PC-9 (cell line): Measurements from ENCODE around the gene PCBP2. TPM values are rescaled to one million over a fixed set of nuclear protein-coding genes. Genes with fewer than 3 reads are reported as not detected.
"Not testable (repeated sequence)": the region's sequence is repeated elsewhere in the genome, so short reads cannot be mapped to it uniquely, and the experiment has no call there.

Experiments used
- BruUV-seq: library from RNA; stranded (reverse); fragments of 400-500 nt; replicated peaks from 2 replicates; lab custom pipeline; 2021; lab: Mats Ljungman, UMichigan
- CTCF ChIA-PET: fragments of 300-600 bp; sonication (Branson Sonifier 250); formaldehyde crosslinking; loops from one replicate; lab custom pipeline; 2022; ENCODE audit warnings: antibody characterized with exemption; lab: Charles Lee
- POLR2A ChIA-PET: fragments of 300-600 bp; sonication (Branson Sonifier 250); formaldehyde crosslinking; loops from one replicate; lab custom pipeline; 2022; ENCODE audit warnings: antibody characterized with exemption; ENCODE audit not compliant: unreplicated experiment; lab: Charles Lee
- DNase-seq, 2 experiments: peaks; one replicate each; pipeline versions ENCODE4 v3.0.0 to v3.0.0-alpha.2; 2015 to 2022; ENCODE audit warnings: mixed read lengths in 1 of 2
- H2AFZ ChIP-seq: fragments of 200-600 bp; sonication (generic); 2 replicates; pipeline ENCODE4 v1.8.1; 2017; ENCODE audit warnings: antibody characterized with exemption
- H3F3A ChIP-seq: fragments of 200-600 bp; sonication (generic); 2 replicates; pipeline ENCODE4 v1.8.1; 2017; ENCODE audit warnings: antibody characterized with exemption, mild to moderate bottlenecking, low read depth; ENCODE audit not compliant: insufficient read depth
- H3K27ac ChIP-seq: fragments of 200-600 bp; sonication (generic); 2 replicates; pipeline ENCODE4 v1.6.1; 2016; ENCODE audit warnings: mixed run types
- H3K27me3 ChIP-seq: fragments of 200-600 bp; sonication (generic); 2 replicates; pipeline ENCODE4 v1.6.1; 2016; ENCODE audit warnings: low read depth, mixed run types; ENCODE audit not compliant: insufficient read depth
- H3K36me3 ChIP-seq: fragments of 200-600 bp; sonication (generic); 2 replicates; pipeline ENCODE4 v1.6.1; 2016; ENCODE audit warnings: low read depth, mixed run types
- H3K4me1 ChIP-seq: fragments of 200-600 bp; sonication (generic); replicated peaks from 2 replicates; pipeline ENCODE4 v1.6.1; 2016; ENCODE audit warnings: mixed run types; ENCODE audit not compliant: insufficient read depth
- H3K4me2 ChIP-seq: fragments of 200-600 bp; sonication (generic); 2 replicates; pipeline ENCODE4 v1.6.1; 2017; ENCODE audit warnings: mixed run types
- H3K4me3 ChIP-seq: fragments of 200-600 bp; sonication (generic); 2 replicates; pipeline ENCODE4 v1.6.1; 2016; ENCODE audit warnings: mixed run types
- H3K79me2 ChIP-seq: fragments of 200-600 bp; sonication (generic); 2 replicates; pipeline ENCODE4 v1.6.1; 2017; ENCODE audit warnings: low read depth, mixed run types
- H3K9me2 ChIP-seq: fragments of 200-600 bp; sonication (generic); 2 replicates; pipeline ENCODE4 v1.8.1; 2017; ENCODE audit warnings: mild to moderate bottlenecking; ENCODE audit not compliant: insufficient read depth
- H3K9me3 ChIP-seq: fragments of 200-600 bp; sonication (generic); 2 replicates; pipeline ENCODE4 v1.8.1; 2016; ENCODE audit warnings: low read depth; ENCODE audit not compliant: insufficient read depth
- H4K20me1 ChIP-seq: fragments of 200-600 bp; sonication (generic); 2 replicates; pipeline ENCODE4 v1.8.1; 2017; ENCODE audit not compliant: insufficient read depth
- CTCF ChIP-seq: fragments of 200-600 bp; sonication (generic); conservative IDR thresholded peaks from 2 replicates; pipeline ENCODE4 v1.6.1; 2017; ENCODE audit warnings: mixed run types, antibody characterized with exemption, mild to moderate bottlenecking, moderate library complexity
- EZH2 ChIP-seq: fragments of 200-600 bp; sonication (generic); IDR thresholded peaks from 2 replicates; pipeline ENCODE4 v1.8.0; 2017; ENCODE audit warnings: antibody characterized with exemption, low read depth
- intact Hi-C: fragments of 100-400 bp; cut with micrococcal nuclease; formaldehyde crosslinking; loops from one replicate; pipeline ENCODE4 v1.10.0; 2022; ENCODE audit not compliant: unreplicated experiment
- total RNA-seq: library from RNA; stranded (reverse); gene quantifications from 2 replicates; pipeline ENCODE4 v1.2.3, GENCODE V29; 2021

PCBP2 gene
- total RNA-seq, 1 experiment from 2014 or later, result 833 TPM

- H3K4me3 ChIP-seq, H3K4me2 ChIP-seq, BruUV-seq, H3K36me3 ChIP-seq, H2AFZ ChIP-seq, intact Hi-C loops, H3K27me3 ChIP-seq, DNase-seq, H3K9me2 ChIP-seq, H4K20me1 ChIP-seq, H3K27ac ChIP-seq, H3K9me3 ChIP-seq, H3K79me2 ChIP-seq: not testable (repeated sequence)
- ChIA-PET CTCF (interaction anchor here (0.6 to 0.7 kb wide), 3 partner anchors 23 to 64 kb away, joined by 3 to 9 read pairs (median 4); no protein-coding TSS in a partner anchor), POLR2A (interaction anchor here (0.6 to 0.7 kb wide), 2 partner anchors 17 to 76 kb away, joined by 4 to 6 read pairs; no protein-coding TSS in a partner anchor)
- Histone ChIP-seq H3K4me1 (peaks cover 21% of the 10 kb centered on the region), H3F3A (peaks cover 58% of the 10 kb centered on the region)
Measured at GRCh38 chr12:53417291-53417816, 34.5 kb upstream of the PCBP2 start.

GRCh38 chr12:53418221-53418620 lies 33.7 kb upstream of the PCBP2 start:
- H3K9me3 ChIP-seq, result no peaks in the 10 kb centered on the region
- ChIA-PET CTCF (interaction anchor here (0.6 kb wide), 2 partner anchors 81 to 96 kb away, joined by 3 read pairs; no protein-coding TSS in a partner anchor), POLR2A (interaction anchor here (0.6 to 0.8 kb wide), 3 partner anchors 35 to 93 kb away, joined by 3 to 15 read pairs (median 8); no protein-coding TSS in a partner anchor)
- no peaks in the 10 kb centered on the region for H3K79me2 ChIP-seq
- no peak overlapping the region for H3K4me3 ChIP-seq
- no peaks in the 10 kb centered on the region for H3K27me3 ChIP-seq
- no peaks in the 10 kb centered on the region for H3K9me2 ChIP-seq
- no TSS peak for BruUV-seq
- peaks cover 55% of the 10 kb centered on the region for H3F3A ChIP-seq
- H3K36me3 ChIP-seq, result peaks cover 6% of the 10 kb centered on the region; the same call in 1 of the 2 replicates
- H2AFZ ChIP-seq, result no peak overlapping the region
- H4K20me1 ChIP-seq, result no peaks in the 10 kb centered on the region
- intact Hi-C loops, result no loop called here
- H3K27ac ChIP-seq, result no peak overlapping the region
- H3K4me1 ChIP-seq, result peaks cover 21% of the 10 kb centered on the region
- no peak for TF ChIP-seq EZH2
- TF ChIP-seq CTCF, result no peak
- no peak for DNase-seq
- no peak overlapping the region for H3K4me2 ChIP-seq

GRCh38 chr12:53419756-53420155 lies 32.1 kb upstream of the PCBP2 start:
- DNase-seq, result peak in 1 of 2 experiments; percentile 68

GRCh38 chr12:53422247-53422646 lies 29.7 kb upstream of the PCBP2 start:
- H3K79me2 ChIP-seq, H3K27me3 ChIP-seq, H3K4me2 ChIP-seq, H3K4me3 ChIP-seq, H3K36me3 ChIP-seq, H3K9me2 ChIP-seq, POLR2A ChIA-PET, BruUV-seq, DNase-seq, H2AFZ ChIP-seq, H4K20me1 ChIP-seq, H3K27ac ChIP-seq, H3K9me3 ChIP-seq: not testable (repeated sequence)
- CTCF ChIA-PET, result interaction anchor here (1.9 kb wide), 1 partner anchor 70 kb away, joined by 29 read pairs; no protein-coding TSS in a partner anchor
- H3F3A ChIP-seq, result peaks cover 34% of the 10 kb centered on the region
- peaks cover 27% of the 10 kb centered on the region for H3K4me1 ChIP-seq
- intact Hi-C loops, result loop anchor here (5.0 kb wide), 1 partner anchor 40 kb away; the partner anchor contains the start of gene SP1

More at GRCh38 chr12:53419756-53420155, 32.1 kb upstream of the PCBP2 start:
- Histone ChIP-seq H3K27ac (peak overlapping the region; percentile 32), H3K4me3 (no peak overlapping the region), H3K36me3 (no peaks in the 10 kb centered on the region), H3K9me3 (no peaks in the 10 kb centered on the region), H2AFZ (peak overlapping the region; percentile 44; the same call in 1 of the 2 replicates), H3K79me2 (no peaks in the 10 kb centered on the region), H3K4me1 (peaks cover 21% of the 10 kb centered on the region), H3F3A (peaks cover 48% of the 10 kb centered on the region; the same call in 1 of the 2 replicates), H3K4me2 (peak overlapping the region; percentile 6; the same call in 1 of the 2 replicates), H3K9me2 (no peaks in the 10 kb centered on the region), H3K27me3 (no peaks in the 10 kb centered on the region), H4K20me1 (no peaks in the 10 kb centered on the region)
- TF ChIP-seq EZH2 (no peak), CTCF (no peak)
- intact Hi-C loops, result loop anchor here (2.0 to 5.0 kb wide), 2 partner anchors 37 to 89 kb away; partner anchors contain the start of gene SP1
- CTCF ChIA-PET, result interaction anchor here (0.6 kb wide), 1 partner anchor 18 kb away, joined by 6 read pairs; no protein-coding TSS in a partner anchor
- POLR2A ChIA-PET, result no interaction called here
- BruUV-seq, result no TSS peak
